Panc1 (cell line): Measurements from ENCODE around the gene POLR3B.

Source experiments
- CTCF ChIP-seq: fragments of 450-650 bp; IDR thresholded peaks from 2 replicates; pipeline ENCODE4 v1.5.1; 2017; ENCODE audit warnings: mild to moderate bottlenecking
- POLR2AphosphoS5 ChIP-seq: IDR thresholded peaks from 2 replicates; pipeline ENCODE4 v1.6.1; 2012; ENCODE audit warnings: mild to moderate bottlenecking, low read depth, low read length, moderate library complexity
- SIN3A ChIP-seq: IDR thresholded peaks from 2 replicates; pipeline ENCODE4 v1.6.1; 2012; ENCODE audit warnings: low read depth, mild to moderate bottlenecking, low read length, moderate library complexity, borderline replicate concordance; ENCODE audit not compliant: insufficient read depth
- TCF7L2 ChIP-seq: IDR thresholded peaks from 2 replicates; pipeline ENCODE4 v1.6.1; 2011; ENCODE audit warnings: mild to moderate bottlenecking, low read depth, low read length, inconsistent platforms

- TF ChIP-seq CTCF (no peak), POLR2AphosphoS5 (no peak), SIN3A (no peak), TCF7L2 (no peak)
These were observed 72.1 kb downstream of the POLR3B start for GRCh38 chr12:106429636-106430035.
